ENCODE measurements around the gene NDUFS8.

NDUFS8 gene

DNA sequence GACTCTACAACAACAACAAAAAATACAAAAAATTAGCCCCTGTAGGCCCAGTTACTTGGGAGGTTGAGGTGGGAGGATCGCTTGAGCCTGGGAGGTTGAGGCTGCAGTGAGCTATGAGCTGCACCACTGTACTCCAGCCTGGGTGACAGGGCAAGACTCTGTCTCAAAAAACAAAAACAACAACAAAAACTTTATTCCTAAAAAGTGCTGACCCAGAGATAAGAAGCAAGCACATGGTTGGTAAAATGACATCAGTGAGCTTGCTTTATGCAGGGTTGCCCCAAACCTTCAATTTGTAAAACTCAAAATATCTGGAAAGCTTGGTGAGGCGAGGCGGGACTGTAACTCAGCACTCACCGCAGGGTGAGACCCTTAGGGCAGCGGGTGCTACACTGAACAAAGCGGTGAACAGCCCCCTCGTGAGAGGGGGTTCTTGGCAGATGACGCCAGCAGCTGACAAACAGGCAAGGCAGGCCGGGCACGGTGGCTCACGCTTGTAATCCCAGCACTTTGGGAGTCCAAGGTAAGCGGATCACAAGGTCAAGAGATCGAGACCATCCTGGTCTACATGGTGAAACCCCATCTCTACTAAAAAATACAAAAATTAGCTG, 4.9 kb downstream of the NDUFS8 start:
- DNase-seq (ENCODE audit: low read depth in 1 of 2, low spot score in 1 of 2), result no peak

DNA sequence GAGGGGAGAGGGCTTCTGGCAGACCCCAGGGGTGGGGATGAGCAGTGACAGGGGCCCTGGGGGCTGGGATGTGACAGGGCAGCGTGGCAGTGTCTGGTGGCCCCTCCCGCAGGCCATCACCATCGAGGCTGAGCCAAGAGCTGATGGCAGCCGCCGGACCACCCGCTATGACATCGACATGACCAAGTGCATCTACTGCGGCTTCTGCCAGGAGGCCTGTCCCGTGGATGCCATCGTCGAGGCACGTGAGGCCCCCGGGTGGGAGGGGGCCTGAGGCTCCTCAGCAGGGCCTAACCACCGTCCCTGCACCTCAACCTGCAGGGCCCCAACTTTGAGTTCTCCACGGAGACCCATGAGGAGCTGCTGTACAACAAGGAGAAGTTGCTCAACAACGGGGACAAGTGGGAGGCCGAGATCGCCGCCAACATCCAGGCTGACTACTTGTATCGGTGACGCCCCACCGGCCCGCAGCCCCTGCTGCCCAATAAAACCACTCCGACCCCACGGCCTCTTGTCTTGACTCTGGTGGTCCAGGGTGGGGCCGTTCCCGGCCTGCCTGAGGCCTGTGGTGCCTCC, 5.7 kb downstream of the NDUFS8 start:
- no peak for DNase-seq (ENCODE audit: low read depth in 1 of 2, low spot score in 1 of 2)

DNA sequence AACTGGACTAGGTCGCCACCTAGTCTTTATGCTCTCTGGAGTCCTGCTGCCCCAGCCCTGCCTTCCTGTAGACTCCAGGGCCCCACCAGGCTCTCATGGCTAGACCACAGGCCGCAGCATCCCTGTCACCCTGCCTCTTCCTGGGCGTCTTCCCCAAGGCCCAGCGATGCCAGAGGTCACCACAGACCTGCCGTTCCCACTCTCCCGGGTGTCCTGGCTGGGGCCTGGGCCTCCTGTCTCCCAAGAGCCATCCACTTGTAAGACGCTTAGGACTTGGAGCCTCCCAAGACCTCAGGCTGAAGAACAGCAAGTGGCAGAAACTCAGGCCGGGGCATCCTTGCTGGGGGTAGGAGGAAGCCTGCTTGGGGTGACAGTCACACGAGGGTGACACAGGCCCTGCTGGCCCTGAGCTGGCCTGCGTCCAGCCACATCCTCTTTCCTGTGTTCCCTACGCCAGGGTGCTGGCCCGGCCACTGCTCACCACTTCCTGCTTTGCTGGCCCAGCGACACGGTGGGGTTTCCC, 6.3 kb downstream of the NDUFS8 start:
- DNase-seq (ENCODE audit: low read depth in 1 of 2, low spot score in 1 of 2), result no peak

DNA sequence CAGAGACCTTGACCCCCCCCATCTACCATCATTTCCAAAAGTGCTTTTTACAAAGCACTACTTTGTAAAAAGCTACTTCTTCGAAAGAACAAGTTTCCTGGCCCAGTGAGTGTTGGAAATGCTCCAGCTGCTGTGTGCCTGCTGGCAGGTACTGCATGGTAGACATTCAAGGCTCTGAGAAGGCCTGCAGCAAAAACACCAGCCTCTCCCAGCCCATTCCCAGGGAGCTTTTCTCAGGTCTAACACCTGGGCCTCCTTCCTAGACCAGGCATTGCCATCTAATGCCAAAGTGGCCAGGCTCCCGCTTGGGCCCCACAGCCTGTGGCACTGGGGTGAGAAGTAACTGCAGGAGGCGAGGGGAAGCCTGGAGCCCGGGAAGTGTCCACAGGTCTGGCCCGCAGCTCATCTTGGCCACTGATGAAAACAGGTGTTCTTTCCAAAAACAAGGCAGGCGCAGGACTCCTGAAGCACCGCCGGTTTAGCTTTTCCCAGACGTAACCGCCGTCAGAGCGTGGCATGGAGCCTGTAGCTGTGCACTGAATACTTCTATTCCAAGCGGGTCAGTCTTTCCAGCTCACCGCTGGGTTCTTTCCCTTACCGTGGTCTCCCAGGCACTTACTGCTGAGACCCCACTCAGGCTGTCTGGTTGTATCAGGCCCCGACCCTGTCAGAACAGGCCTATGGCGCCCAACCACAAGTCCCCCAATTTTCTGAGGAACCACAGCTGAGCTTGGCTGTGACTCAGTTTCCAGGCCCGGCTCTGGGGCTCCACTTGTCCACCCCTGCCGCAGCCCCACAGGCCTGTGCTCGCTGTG, 7.1 kb downstream of the NDUFS8 start:
- no peak for DNase-seq (ENCODE audit: low read depth in 1 of 2, low spot score in 1 of 2)

DNA sequence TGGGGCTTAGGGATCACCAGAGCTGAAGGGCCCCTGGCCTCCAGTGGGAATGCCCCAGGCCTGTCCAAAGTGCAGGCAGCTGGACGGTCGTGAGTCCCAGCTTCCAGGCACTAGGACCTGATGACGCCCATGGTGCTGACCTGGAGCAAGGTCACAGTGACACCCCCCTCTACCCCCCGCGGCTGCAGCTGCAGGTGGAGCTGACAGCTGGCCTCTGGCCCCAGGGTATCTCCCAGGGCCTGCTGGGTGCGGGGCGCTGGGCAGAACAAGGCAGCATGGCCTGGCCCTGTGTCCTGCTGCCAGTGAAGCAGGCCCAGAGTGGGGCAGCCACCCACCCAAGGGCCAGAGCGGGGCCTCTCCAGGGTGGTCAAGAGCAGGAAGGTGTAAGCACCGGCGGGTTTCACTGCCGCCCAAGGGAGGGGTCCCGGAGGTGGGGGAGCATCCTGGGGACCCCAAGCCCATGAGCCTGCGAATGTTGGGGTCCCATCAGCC, 7.8 kb downstream of the NDUFS8 start:
- DNase-seq (ENCODE audit: low read depth in 1 of 2, low spot score in 1 of 2), result no peak

DNA sequence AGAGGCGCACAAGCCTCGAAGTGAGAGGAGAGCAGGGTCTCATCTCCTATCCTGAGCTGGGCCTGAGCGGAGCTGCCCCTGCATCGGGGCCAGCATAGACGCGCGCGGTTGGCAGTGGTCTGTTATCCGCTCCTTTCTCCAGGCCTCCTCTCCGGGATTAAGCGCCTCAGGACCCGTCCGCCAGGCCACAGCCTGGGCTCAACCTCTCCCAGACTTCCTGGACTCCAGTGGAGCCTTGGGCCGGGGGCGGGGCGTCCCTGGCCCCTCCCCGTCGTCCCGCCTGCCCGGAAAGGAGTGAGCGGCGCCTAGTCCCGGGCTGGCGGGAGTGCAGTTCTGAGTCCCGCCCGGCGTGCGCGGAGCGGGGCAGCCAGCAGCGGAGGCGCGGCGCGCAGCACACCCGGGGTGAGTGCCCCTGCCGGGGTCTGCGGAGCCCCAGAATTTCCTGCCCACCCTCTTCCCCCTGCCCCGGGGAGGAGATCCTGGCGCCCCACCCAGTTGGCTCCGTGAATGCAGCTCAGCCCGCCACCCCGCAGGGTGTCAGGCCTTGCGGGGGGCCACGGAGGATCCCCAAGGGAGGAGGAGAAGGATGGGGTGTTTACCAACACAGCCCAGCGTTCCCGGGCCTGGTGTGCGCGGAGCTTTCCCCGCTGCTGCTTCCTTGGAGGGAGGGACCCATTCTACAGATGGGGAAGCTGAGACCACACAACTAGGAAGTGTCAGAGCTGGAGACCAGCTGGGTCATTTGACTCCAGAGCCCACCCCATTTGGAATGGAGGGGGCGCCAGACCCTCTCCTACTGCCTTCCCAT, 8.4 kb downstream of the NDUFS8 start, which contains the start of gene TCIRG1:
TSS of gene TCIRG1 (plus strand) at position 308 of the 808 bp plus-strand sequence. CDS start 2,247 bp downstream, outside the sequence.
- DNase-seq (ENCODE audit: low read depth in 1 of 2, low spot score in 1 of 2), result peak; percentile 35 to 51

DNA sequence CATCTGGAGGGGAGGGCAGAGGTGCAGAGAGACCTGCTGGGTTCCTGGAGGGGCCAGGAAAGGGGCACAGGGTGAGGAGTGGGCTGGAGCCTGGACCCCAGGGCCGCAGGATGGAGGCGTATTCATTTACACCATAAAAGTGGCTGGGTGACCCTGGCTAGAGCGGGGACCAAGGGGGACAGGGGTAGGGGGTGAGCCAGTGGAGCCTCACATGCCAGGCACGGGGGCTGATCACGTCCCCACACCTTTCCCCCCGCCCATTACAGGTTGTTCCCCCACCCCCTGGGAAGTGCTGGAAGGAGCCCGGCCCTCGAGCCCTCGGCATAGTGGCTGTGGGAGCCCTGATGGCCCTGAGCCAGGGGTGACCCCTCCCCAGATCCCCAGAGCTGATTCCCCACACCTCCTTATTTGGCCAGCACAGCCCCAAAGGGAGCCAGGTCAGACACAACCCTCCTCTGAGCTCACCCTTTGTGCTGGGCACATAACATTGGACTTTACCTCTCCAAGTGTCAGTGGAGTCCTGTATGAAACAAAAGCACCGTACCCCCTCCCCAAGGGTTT, 9.1 kb downstream of the NDUFS8 start:
- DNase-seq (ENCODE audit: low read depth in 1 of 2, low spot score in 1 of 2), result no peak

DNA sequence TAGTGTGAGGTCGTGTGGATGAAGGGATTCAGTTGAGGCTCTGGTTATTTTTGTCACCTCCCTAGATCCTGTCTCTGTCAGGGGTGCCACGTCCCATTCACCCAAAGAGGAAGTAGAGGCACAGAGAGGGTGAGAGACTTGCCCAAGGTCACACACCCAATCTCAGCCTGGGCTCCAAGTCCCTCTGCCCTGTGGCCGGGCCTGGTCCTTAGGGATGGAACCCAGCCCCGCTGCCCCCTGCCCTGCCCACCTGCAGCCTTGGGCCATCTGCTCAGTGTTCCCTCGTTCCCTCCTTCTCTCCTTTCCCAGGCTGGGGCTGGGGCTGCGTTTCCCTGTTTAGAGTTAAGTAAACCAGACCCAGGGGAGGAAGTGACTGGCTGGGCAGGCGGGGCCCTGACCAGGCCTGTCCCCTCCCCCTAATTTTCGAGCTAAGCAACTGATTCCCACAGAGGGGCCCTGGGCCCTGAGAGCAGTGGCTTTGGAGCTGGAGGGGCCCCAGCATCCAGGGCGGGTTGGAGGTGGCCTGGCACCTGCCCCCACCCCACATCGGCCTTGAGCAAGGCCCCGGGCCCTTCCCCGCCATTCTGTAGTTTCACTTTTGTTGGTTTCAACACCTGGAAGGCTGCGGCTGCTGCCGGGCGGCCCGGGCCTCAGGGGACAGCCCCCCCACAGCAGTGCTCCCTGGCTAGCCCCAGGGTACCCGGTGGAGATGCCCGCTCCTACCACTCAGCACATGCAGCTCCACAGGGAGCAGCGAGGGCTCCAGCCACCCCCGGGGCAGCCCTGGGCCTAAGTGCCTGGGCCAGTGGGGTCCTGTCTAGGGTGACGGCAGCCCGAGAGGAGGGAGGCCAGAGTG, 9.8 kb downstream of the NDUFS8 start:
- no peak for DNase-seq (ENCODE audit: low read depth in 1 of 2, low spot score in 1 of 2)

DNA sequence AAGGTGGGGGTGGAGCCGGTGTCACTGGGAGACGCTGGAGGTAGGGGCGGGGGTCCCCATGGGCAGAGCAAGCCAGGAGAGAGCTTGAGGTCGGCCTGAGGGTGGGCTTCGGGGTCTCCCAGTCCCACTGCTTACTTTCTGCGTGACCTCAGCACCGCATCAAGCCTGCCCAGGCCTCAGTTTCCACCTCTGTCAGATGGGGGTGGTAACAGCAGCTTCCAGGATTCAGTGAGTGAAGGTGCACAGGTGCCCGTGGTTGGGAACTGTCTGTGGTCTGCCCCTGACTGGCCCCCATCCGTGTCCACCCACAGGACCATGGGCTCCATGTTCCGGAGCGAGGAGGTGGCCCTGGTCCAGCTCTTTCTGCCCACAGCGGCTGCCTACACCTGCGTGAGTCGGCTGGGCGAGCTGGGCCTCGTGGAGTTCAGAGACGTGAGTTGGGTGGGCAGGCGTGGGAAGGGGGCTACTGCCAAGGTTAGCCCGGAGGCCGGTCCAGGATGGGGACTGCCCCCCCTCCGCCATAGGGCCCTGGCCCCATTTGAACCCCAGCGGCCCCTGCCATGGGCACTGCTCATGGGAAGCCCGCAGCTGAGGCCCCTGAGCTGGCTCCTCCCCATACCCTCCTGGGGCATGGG, 10.6 kb downstream of the NDUFS8 start:
- no peak for DNase-seq (ENCODE audit: low read depth in 1 of 2, low spot score in 1 of 2)

DNA sequence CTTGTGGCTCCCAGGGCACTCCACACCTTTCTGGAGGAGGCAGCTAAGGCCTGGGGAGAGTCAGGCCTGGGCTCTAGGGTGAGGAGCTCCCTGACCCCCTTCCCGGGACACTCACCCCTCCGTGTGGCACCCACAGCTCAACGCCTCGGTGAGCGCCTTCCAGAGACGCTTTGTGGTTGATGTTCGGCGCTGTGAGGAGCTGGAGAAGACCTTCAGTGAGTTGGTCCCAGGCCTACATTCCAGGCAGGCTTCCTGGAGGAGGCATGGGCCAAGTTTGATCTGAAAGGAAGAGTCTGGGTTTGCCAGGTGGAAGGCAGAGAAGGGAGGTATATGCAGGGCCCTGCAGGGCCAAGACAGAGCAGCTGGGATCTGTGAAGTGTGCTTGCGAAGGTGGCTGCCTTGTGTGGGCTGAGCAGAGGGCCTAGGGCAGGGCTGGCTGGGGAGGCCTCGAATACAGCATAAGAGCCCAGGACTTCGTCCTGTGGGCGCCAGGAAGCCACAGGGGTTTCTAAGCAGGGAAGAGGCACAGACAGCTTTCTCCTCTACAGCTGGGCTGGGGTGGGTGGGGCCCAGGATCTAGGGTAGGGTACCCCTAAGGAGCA, 11.2 kb downstream of the NDUFS8 start:
- DNase-seq (ENCODE audit: low read depth in 1 of 2, low spot score in 1 of 2), result no peak

DNA sequence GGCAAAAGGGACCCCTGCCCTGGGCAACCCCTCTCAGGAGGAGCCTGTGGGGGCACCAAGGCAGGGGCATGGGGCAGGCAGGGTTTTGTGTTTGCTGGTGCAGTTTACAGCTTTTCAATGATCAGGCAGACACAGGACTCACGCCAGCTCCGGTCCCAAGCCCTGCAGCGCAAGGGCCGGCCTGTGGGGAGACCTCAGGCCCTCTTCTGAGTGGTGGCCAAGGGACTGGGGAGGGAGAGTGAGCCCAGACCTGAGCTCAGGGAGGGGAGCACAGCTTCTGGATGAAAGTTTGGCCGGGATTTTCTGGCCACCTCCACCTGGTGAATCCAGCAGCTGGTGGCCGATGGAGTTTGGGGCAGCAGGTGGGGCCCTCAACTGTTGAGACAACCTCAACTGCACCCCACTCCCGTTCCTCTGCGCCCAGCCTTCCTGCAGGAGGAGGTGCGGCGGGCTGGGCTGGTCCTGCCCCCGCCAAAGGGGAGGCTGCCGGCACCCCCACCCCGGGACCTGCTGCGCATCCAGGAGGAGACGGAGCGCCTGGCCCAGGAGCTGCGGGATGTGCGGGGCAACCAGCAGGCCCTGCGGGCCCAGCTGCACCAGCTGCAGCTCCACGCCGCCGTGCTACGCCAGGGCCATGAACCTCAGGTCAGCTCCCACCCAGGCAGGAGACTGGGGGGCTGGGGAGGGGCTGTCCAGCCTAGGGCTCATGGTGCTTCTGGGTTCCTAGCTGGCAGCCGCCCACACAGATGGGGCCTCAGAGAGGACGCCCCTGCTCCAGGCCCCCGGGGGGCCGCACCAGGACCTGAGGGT, 11.9 kb downstream of the NDUFS8 start:
- no peak for DNase-seq (ENCODE audit: low read depth in 1 of 2, low spot score in 1 of 2)

DNA sequence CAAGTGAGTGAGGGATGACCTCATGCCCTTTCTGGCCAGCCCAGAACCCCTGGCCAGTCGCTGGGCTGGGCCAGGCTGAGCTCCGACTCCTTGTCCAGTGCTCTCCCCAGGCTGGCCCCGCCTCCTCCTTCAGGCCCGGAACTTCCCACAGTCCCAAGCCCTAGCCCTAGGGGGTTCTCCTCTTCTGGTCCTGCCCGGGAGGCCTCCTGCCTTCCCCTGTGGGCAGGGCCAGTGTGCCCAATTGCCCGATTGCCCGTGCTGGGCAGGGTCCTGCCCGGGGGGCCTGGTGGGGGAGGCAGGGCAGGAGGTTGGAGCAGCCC, 12.5 kb downstream of the NDUFS8 start:
- no peak for DNase-seq (ENCODE audit: low read depth in 1 of 2, low spot score in 1 of 2)

DNA sequence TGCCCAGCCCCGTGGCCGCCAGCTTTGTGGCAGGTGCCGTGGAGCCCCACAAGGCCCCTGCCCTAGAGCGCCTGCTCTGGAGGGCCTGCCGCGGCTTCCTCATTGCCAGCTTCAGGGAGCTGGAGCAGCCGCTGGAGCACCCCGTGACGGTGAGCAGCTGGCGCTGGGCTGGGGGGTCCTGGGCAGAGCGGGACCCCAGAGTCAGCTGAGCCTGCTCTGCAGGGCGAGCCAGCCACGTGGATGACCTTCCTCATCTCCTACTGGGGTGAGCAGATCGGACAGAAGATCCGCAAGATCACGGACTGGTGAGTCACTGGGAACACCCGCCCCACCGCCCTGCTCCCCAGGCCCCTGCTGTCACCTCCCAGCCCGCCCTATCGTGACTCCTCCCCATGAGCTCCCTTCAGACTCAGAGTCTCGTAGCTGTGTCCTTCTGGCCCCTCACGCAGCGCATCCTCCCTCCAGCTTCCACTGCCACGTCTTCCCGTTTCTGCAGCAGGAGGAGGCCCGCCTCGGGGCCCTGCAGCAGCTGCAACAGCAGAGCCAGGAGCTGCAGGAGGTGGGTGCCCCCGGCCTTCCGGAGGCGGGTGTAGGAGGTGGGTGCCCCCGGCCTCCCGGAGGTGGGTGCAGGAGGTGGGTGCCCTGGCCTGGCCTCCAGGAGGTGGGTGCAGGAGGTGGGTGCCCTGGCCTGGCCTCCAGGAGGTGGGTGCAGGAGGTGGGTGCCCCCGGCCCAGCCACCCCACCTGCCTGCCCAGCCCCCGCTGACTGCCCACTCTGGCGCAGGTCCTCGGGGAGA, 13.1 kb downstream of the NDUFS8 start:
- DNase-seq (ENCODE audit: low read depth in 1 of 2, low spot score in 1 of 2), result no peak

DNA sequence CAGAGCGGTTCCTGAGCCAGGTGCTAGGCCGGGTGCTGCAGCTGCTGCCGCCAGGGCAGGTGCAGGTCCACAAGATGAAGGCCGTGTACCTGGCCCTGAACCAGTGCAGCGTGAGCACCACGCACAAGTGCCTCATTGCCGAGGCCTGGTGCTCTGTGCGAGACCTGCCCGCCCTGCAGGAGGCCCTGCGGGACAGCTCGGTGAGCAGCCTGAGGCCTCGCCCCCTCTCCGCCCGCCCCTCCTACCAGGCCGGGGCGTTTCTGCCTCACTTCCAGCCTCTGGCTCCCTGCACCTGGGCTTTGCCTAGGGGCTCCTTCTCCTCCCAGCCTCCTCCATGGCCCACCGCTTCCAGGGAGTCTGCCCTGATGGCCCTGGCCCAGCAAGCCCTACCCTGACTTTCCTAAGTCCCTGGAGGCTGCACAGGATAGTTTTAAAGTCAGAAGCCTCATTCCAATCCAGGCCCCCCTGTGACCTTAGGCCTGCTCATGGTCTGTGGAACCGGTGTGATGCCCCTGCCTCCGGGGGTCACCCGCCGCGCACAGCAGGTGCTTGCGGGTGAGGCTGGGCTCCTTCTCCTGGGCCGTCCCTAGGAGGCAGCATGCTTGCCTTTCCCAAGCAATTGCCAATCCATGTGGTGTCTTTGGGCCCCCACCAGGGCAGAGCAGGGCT, 13.8 kb downstream of the NDUFS8 start:
- no peak for DNase-seq (ENCODE audit: low read depth in 1 of 2, low spot score in 1 of 2)

DNA sequence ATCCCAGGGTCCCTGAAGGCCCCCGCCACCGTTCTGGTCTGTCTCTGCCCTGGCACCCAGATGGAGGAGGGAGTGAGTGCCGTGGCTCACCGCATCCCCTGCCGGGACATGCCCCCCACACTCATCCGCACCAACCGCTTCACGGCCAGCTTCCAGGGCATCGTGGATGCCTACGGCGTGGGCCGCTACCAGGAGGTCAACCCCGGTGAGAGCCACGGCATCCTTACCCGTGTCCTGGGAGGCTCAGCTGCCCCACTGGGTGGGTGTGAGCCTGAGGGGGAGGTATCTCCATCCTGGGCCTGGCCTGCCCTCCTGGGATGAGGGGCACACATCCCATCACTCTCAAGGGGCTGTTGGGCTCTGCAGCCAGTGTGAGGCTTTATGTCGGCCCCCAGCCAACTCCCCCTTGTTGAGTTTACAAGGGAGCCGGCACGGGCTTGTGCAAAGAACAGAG, 14.4 kb downstream of the NDUFS8 start:
- DNase-seq (ENCODE audit: low read depth in 1 of 2, low spot score in 1 of 2), result no peak

DNA sequence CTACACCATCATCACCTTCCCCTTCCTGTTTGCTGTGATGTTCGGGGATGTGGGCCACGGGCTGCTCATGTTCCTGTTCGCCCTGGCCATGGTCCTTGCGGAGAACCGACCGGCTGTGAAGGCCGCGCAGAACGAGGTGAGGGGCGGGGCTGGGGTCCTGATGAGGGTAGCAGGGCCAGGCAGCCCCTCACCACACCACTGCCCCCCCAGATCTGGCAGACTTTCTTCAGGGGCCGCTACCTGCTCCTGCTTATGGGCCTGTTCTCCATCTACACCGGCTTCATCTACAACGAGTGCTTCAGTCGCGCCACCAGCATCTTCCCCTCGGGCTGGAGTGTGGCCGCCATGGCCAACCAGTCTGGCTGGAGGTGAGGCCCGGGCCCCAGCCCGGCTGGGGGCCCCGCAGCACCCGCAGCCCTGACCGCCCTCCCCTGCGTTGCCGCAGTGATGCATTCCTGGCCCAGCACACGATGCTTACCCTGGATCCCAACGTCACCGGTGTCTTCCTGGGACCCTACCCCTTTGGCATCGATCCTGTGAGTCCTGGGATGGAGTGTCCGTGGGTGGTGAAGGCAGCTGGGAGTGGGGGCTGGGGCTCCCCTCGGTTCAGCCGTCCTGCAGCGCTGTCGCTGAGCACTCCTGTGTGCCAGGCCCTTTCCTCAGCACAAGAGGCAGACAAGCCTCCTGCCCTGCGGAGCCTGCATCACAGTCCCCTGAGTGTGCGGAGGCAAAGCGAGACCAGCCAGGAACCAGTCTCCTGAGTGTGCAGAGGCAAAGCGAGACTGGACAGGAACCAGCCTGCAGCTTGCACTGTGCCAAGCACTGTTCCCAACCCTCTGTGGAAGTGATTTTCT, 17.2 kb downstream of the NDUFS8 start:
- no peak for DNase-seq (ENCODE audit: low read depth in 1 of 2, low spot score in 1 of 2)

Data from stimulated activated CD4-positive, alpha-beta T cell treated with anti-CD3 and anti-CD28 coated beads, Interleukin-15, amount 100 ng/mL, for 1 hour (primary cell).